GM18867 (cell line): ENCODE measurements around the gene STEAP2.
"Not testable (repeated sequence)": the region's sequence is repeated elsewhere in the genome, so short reads cannot be mapped to it uniquely, and the experiment has no call there.

Experiments
- ATAC-seq: cut with Tn5 transposase; IDR thresholded peaks from one replicate; pipeline ENCODE4 v1.9.1; 2021; ENCODE audit warnings: mild to moderate bottlenecking, moderate library complexity; ENCODE audit not compliant: unreplicated experiment

The STEAP2 gene

DNA sequence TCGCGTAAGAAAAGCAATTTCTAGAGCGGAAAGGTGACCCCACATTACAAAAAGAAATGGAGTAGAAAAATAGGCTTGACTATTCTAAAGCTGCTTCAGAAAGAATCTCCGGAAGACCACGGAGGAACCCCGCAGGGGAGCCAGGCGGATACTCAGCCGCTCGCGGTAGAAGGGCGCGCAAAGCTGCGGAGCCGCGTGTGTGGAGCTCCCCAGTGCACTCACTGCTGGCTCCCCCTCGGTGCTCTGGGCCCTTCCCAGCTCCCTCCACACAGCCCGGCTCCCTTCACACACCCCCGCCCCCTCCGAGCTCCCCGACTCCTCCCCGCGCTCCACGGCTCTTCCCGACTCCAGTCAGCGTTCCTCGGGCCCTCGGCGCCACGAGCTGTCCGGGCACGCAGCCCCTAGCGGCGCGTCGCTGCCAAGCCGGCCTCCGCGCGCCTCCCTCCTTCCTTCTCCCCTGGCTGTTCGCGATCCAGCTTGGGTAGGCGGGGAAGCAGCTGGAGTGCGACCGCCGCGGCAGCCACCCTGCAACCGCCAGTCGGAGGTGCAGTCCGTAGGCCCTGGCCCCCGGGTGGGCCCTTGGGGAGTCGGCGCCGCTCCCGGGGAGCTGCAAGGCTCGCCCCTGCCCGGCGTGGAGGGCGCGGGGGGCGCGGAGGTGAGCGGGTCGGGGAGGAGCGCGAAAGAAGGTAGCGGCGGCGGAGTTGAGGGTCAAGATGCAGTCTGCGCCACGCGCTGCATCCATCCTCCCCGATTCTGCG is at the start of gene STEAP2:
Gene STEAP2, plus strand, starts transcription at position 350 of the 758 bp plus-strand sequence. CDS start 13,343 bp downstream, outside the sequence.
- peak; percentile 62 for ATAC-seq

DNA sequence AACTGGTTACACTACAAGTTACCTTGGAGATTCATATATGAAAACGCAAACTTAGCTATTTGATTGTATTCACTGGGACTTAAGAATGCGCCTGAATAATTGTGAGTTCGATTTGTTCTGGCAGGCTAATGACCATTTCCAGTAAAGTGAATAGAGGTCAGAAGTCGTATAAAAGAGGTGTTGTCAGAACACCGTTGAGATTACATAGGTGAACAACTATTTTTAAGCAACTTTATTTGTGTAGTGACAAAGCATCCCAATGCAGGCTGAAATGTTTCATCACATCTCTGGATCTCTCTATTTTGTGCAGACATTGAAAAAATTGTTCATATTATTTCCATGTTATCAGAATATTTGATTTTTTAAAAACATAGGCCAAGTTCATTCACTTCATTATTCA is 48.0 kb upstream of the STEAP2 start:
- ATAC-seq = no peak

GRCh38 chr7:90165724-90166123 is 45.8 kb upstream of the STEAP2 start:
- no peak for ATAC-seq

- no peak for ATAC-seq
Observed at GRCh38 chr7:90166153-90166552, 45.4 kb upstream of the STEAP2 start.

- no peak for ATAC-seq
Observed at GRCh38 chr7:90167361-90167760, 44.2 kb upstream of the STEAP2 start.

DNA sequence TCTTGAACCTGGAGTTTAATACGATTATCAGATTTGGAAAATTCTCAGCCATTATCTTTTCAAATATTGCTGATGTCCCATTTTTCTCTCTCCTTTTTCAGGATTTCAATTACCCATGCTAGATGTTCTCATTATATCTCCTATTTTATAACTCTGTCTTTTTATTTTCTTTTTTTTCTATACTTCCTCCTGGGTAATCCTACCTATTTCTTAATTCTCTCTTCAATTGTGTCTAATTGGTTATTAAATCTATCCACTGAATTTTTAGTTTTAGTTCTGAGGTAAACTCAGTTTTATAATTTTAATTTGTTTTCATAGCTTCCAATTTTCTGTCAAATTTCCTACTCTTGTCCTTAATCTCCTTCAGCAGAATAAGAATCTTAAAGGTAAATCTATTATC is 41.6 kb upstream of the STEAP2 start:
- no peak for ATAC-seq

DNA sequence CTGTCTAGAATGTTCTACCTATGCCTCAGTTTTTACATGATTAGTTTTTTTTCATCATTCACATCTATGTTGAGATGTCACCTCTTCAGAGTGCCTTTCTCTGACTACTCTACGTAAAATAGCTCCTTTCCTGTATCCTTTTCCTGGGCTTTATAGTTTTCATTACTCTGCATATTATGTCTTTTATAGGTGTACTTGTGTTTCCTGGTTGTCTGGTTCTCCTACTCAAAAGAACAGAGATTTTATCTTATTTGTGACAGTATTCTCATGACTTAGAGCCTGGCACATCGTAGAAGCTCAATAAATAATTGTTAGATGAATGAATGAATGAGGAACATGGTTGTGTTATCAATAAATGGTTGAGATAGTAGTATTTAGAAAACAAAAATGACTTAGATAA is 39.4 kb upstream of the STEAP2 start:
- ATAC-seq = no peak

- no peak for ATAC-seq
Observed at GRCh38 chr7:90172624-90173023, 38.9 kb upstream of the STEAP2 start.

DNA sequence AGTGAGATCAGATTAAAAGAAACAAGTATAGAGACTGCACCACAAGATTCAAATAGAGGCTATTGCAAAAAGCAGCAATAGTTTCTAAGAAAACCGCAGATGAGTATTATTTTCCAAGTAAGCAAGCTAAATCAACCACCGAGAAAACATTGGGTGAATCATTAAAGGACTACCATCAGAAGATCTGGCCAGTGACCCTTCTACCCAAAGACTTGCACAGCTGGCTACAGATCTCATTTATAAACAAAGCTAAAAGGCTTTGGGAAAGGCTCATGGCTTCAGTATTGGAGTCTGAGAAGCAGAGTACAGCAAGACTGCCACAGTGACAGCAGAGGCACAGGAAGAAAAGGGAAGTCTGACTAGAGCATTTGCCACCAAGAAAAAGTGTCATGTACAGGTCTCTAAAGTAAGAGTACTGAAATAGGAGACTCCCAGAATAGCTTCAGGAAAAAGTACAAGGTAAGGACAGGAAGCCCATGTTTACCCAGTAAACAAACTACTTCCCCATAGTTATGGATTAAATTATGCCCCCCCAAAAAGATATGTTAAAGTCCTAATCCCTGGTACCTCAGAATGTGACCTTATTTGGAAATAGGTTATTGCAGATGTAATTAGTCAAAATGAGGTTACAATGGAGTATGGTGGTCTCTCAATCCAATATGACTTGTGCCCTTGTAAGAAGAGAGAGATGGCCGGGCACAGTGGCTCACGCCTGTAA is 38.3 kb upstream of the STEAP2 start:
- peak; percentile 88 for ATAC-seq

- ATAC-seq = no peak
Observed at GRCh38 chr7:90175667-90176066, 35.9 kb upstream of the STEAP2 start.

GRCh38 chr7:90176195-90176594 is 35.3 kb upstream of the STEAP2 start:
- no peak for ATAC-seq

- ATAC-seq = no peak
Observed at GRCh38 chr7:90178166-90178565, 33.4 kb upstream of the STEAP2 start.

GRCh38 chr7:90178679-90179278 is 32.8 kb upstream of the STEAP2 start:
- ATAC-seq = peak; percentile 97

DNA sequence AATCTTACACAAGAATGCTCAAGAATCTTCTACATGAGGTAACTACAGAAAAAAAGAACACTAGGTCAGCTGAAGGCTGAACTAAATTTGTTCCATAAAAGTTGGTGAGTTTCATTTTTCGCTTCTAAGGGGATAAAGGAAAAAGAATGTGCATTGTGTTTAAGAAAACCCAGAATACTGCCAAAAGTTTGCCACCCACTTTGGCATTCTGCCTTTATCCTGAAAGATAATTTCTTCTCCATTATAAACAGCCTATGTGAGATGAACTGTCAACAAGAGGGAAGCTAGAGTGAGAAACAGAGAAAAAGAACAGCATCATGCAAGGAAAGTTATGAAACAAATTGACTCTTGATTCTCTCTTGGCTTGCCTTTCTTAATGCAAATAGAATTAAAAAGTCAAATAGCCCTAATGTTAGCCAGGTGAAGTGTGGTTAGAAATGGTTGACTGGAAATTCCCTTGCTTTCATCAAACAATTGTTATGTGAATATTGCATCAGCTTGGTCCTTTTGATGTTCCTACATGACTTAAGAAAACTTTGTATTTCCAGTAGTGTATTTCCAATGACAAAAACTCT is 31.4 kb upstream of the STEAP2 start:
- ATAC-seq = no peak

DNA sequence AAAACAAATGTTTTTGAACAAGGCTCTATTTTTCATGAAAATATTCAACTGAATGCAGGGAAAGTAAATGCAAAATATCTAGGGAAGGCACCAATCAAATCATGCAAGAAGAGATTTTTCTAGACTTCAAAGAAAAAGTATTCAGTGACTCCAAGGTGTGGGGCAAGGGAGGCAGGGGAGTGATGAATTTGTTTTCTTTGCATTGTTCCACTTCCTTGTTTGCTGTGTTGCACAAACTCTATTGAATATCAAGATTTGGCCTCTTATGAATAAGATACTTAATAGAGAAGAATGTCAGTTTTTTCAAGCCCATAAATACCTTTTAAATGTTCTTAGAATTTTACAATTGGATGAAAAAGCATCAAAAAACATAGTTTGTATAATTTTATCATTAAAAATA is 30.9 kb upstream of the STEAP2 start:
- ATAC-seq = no peak

DNA sequence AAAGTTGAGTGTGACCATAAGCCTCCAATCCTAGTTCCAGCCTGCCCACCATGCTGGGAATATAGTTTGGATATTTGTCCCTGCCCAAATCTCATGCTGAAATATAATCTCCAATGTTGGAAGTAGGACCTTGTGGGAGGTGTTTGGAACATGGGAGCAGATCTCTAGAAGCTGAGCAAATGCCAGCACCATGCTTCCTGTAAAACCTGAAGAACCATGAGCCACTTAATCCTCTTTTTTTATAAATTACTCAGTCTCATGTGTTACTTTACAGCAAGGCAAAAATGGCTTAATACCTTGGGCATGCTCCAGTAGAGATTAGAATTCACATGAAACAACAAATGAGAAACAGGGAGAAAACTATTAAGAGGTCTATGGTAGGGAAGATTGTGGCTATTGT is 30.1 kb upstream of the STEAP2 start:
- no peak for ATAC-seq

DNA sequence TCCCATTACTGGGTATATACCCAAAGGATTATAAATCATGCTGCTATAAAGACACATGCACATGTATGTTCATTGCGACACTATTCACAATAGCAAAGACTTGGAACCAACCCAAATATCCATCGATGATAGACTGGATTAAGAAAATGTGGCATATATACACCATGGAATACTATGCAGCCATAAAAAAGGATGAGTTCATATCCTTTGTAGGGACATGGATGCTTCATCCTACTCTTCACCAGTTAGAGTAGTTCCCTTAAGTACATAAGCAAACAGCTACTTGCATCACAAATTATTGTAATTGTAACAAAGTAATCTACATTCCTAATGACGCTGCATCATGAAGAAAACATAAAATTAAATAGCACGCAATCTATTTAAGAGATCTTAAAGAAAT is 25.2 kb upstream of the STEAP2 start:
- not testable (repeated sequence) for ATAC-seq

- no peak for ATAC-seq
Observed at GRCh38 chr7:90187507-90188050, 24.0 kb upstream of the STEAP2 start.

DNA sequence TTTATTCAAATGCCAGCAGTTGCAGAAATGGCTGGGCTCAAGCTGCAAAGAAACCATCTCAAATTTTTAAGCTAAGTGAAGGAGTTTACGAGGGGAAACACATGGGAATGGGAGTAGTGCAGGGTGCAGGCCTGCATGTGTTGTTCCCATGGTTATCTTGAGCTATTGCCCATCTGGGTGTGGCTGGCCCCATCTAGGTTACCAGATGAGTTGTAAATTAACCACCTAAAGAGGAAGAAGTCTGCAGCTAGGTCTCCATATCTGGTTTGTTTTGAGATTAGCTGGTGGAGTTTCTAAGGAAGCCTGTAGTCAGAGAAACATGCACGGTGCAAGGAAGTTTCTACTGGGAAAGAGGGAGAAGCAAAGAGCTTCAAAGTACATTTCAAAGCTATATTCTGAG is 23.3 kb upstream of the STEAP2 start:
- peak; percentile 75 for ATAC-seq

- ATAC-seq = no peak
Observed at GRCh38 chr7:90190995-90191394, 20.5 kb upstream of the STEAP2 start.

DNA sequence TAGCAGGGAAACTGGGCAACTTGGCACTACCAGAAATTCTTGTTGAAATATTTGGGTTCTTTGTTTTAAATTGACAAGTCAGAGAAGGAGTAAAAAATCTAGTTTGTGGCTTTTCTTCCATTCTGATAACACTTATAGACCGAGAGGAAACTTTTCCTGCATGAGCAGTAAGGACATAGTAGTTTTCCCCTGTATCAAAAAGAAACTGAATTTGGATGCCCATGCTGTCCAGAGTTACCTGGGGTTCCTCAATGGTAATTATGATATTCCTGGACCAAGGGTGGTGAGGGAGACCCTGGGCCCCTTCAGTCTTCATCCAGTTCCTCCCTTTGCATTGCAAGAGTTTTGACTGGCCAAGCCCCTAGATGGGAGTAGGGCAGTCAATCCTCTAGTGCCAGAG is 19.9 kb upstream of the STEAP2 start:
- no peak for ATAC-seq
